ENCODE results near the gene NDUFB4.

DNA sequence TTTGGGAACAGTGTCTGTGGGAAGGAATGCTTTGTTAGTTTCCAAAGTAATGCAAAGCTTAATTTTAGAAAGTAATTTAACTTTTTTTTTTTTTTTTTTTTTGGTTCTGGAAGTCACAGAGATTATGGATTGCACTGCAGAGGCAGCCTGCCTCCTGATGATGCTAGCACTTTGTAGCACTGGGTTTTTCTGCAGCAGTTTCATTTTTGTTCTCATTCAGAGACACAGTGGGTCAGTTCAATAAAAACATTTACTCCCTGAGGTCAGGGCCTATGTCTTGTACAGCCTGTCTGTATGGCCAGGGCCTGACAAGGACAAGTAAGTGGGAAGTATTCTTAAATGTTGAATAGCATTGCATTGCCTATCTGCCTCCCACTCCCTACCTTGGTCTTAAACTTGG, 39.0 kb upstream of the NDUFB4 start:
- TF ChIP-seq, protein P1, sequence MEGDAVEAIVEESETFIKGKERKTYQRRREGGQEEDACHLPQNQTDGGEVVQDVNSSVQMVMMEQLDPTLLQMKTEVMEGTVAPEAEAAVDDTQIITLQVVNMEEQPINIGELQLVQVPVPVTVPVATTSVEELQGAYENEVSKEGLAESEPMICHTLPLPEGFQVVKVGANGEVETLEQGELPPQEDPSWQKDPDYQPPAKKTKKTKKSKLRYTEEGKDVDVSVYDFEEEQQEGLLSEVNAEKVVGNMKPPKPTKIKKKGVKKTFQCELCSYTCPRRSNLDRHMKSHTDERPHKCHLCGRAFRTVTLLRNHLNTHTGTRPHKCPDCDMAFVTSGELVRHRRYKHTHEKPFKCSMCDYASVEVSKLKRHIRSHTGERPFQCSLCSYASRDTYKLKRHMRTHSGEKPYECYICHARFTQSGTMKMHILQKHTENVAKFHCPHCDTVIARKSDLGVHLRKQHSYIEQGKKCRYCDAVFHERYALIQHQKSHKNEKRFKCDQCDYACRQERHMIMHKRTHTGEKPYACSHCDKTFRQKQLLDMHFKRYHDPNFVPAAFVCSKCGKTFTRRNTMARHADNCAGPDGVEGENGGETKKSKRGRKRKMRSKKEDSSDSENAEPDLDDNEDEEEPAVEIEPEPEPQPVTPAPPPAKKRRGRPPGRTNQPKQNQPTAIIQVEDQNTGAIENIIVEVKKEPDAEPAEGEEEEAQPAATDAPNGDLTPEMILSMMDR (IDR thresholded peaks at IDR 0.05; ENCODE audit: poor library complexity, severe bottlenecking), result no peak
- no peak for TF ChIP-seq TAF1 (IDR thresholded peaks at IDR 0.05; ENCODE audit: low read depth)
- no peak for TF ChIP-seq EZH2 (IDR thresholded peaks at IDR 0.05; ENCODE audit: borderline replicate concordance, insufficient read depth, low read length, poor library complexity, severe bottlenecking)
- no peak for TF ChIP-seq POLR2AphosphoS5 (IDR thresholded peaks at IDR 0.05)
- TF ChIP-seq EP300 (conservative IDR thresholded peaks at IDR 0.05; ENCODE audit: poor library complexity, severe bottlenecking), result no peak
